Activated CD4-positive, alpha-beta T cell treated with anti-CD3 and anti-CD28 coated beads, Interleukin-2, Interleukin-6, amounts not matched to agents 100 ng/mL and 50 ng/mL, durations not matched to agents 16 hours and 8 hours (primary cell): Measurements from ENCODE around the gene ZBTB7C.

Experiments used
- DNase-seq: peaks from one replicate; pipeline ENCODE4 v3.0.0-alpha.2; 2020

Gene ZBTB7C

DNA sequence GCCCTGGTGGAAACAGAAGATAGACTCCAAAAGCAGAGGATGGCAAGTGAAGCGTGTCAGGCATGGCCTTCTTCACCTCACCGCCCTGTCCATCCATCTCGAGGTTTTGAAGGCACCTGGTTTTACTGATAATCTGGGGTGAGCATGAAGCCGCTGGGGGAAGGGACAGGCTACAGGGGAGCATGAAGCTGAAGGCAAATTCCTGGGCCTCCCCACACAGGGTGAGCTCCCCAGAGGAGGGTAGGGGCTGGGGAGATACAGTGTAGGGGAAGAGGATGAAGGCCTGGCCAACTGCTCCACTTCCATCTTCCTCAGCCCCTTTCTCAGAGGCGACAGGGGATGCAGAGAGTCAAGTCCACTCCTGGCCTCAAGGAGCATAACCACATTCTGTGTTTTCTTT lies 250.5 kb downstream of the ZBTB7C start:
- DNase-seq: no peak

DNA sequence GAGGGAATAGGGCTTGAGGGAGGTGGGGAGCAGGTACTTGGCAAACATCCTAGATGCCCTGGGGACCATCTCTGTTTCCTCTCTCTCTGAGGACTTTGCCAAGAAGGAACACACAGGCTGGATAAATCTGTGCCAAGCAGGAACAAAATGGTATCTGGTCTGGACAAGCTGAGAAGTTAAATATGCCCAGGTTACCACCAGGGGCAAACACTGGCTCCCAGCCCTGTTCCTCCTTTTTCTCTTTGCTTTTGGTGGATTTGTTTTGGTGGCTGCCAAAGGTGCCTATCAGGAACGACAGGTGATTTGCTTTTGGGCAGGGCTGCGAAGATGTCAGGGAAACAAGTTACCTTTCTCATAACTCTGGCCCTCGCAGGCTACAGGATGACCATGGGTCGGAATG lies 251.2 kb downstream of the ZBTB7C start:
- no peak for DNase-seq

DNA sequence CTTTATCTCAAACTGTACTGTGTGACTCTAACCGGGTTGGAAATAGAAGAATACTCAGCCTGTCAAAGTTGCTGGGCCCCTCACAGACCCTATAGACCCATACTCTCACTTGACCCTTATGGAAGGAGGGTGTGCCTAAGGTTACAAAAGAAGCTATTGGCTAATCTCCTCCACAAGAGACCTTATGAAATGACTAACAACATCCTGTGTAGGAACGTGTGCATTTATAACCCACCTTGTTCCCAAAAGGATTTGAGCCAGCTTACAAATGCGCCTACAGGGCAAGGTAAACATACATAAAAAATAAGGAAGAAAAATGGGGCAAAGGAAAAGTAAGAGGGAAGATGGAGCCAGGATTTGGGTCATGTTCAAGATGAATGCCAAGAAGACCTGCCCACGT lies 253.3 kb downstream of the ZBTB7C start:
- DNase-seq: no peak

DNA sequence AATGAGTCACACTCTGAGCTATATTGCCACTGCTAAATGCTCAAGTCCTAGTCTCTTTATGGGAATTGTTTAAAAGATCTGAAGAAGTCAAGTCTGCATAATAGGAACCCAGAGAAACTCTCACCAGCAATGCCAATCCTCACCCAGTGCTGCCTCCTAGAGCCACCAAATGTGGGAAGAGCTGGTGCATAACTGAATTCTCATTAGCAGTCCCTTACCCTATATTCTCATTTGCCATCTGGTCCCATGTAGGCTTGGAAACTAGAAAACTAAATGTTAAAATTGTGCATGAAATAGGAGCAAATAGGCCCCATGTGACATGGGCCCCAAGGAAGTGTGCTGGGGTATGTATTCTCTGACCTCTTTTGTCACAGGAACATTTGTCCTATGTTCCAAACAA lies 254.4 kb downstream of the ZBTB7C start:
- DNase-seq: no peak

DNA sequence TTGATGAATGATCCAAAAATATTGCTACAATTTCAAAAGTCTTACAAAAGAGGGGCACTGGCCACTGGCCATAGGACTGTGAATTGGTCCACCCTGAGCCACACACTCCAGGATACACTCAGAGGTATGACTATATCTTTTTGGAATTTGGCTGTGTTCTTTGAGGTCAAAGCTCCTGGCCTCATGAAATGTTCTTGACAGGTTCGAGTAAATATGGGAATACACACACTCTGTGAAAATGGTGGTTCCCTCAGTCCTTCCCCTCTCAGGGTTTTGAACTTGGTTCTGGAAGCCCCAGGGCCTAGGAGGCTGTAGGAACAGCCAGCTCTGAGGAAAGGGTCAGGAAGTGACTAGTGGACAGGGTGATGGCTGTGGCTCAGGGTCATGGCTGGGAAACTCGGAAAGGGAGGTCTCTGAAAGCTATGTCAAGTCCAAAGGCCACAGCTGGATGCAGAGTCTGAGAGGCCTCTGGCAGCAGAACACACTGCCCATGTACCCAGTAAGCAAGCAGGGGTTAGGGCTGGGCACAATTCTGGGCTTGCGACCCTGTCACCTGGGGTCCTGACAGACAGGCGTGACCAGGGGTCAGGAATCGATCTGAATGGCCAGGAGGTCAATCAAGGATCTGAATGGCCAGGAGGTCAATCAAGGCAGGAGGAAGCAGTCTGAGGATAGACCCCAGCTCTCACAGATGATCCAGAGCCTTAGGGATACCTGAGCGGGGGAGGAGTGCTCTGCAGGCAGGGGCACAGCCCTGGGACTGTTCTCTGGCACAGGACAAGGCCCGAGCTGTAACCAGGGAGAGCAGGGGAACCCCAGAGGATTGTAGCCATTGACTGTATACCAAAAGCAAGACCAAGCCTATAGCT lies 255.3 kb downstream of the ZBTB7C start:
- no peak for DNase-seq

DNA sequence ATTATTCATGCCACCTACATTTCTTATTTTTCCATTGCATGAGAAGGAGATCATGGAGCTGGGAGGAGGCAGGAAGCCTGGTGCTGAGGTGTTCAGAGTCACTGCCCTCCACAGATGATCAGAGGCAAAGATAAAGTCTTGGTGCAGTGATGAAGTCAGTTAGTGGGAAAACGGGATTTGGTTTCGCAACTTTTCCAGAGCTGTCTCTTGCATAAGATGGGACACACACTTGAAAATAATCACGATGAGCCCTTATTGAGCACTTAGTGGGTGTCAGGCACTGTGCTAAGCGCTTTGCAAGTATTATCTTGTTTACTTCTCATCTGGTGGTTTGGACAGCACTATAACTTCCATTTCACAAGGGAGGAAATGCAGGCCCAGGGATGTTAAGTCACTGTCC lies 256.6 kb downstream of the ZBTB7C start:
- no peak for DNase-seq

DNA sequence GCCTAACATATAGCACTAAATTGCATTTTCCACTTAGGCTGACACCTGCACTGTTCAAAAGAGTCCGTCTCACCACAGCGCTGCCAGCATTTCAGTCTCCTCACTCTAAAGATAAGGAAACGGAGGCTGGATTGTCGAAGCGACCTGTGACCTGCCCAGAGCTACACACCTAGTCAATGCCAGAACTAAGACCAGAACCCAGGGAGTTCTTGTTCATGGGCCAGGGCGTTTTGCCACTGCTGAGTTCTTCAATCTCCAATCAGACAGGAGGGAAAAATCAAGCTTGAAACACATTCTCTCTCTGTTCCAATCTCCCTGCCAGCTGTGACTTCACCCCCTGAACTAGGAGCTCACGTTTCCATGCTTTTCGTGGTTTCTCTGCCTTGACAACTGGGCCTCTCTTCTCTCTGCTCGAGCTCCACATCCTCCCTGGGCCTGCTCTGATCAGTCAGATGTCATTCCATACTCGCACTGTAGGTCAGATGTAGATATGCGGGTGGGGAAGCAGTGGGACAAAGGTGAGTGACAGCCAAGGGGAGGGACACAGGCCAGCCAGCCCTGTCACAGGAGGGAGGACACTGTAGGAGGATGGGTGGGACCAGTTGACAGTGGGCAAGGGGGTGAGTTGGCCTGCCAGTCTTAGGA lies 257.6 kb downstream of the ZBTB7C start:
- DNase-seq: no peak

DNA sequence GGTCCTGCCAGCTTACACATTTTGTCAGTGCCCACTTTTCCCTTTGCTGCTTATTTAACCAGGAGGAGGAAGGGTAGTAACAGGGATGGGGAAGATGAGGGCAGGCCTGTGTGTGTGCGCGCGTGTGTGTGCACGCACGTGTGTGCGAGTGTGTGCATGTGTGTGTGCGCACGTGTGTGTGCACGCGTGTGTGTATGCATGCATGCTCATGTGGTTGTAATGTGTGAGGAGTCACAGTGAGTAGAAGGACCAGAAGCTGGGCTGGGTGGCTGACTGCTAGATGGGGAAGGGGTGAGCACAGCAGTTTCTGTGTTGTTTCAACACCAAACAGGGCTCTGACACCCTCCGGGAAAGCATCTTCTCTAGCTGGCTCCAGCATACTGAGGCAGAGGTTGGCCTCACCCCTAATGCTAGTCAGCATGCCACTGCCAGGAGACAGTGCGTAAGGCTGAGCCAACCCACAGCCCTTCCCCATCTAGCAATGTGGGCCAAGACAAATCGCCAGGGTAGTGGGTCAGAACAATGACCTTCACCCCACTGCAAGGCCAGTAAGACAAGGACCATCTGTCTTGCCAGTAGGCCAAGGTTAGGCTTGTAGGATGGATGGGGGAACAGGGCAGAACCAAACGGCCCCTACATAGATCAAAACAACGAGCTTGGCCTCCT lies 260.0 kb downstream of the ZBTB7C start:
- no peak for DNase-seq

DNA sequence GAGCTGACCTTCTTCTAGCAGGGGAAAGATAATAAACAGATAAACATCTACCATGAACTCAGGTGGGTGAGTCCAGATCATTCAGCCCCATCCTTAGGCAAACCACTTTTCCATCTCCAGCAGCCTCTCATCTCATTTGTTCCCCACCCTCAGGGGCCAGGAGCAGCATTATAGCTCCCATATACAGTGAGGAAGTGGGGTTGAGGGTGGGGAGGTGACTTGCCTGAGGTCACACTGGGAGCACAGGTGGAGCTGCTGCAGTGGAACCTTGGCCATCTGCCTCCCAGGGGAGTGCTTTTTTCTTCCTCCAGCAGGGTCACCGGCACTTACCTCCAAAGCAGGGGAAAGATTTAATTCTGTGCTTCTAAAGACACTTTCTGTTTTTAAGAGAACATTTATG lies 266.2 kb downstream of the ZBTB7C start:
- DNase-seq: no peak

DNA sequence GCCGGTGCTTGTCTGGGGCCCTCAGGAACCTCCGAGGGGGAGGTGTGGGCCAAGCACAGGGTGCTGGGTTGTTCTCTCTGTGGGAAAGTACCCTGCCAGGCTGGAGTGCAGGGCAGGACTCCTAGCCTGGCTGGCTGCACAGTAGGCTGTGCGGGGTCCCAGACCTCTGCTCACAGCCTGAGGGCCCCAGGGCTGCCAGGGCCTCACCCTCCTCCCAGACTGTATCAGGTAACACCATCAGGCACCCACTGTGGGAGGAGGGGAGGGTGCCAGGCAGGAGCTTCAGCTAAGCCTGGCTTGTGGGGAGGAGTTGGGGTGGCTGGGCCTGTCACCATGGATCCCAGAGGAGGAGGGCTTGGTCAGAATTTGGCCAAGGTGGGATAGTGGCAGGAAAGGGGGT lies 266.8 kb downstream of the ZBTB7C start:
- no peak for DNase-seq

DNA sequence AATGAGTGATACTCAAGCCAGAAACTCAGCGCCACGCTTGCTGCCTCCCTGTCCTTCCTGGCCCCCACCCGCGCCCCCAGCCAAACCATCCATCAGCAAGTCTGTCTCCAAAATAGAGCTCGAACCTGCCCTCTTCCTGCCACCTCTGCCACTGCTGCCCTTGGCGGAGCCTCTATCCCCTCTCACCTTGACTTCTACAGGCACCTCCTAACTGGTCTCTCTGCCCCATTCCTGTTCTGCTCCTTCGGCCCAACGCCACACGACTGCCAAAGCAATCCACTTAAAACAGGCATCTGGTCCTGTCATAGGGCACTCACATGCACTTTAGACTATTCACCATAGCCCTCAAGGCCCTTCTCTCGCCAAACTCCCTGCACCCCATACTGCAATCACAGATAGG lies 268.5 kb downstream of the ZBTB7C start:
- DNase-seq: no peak

DNA sequence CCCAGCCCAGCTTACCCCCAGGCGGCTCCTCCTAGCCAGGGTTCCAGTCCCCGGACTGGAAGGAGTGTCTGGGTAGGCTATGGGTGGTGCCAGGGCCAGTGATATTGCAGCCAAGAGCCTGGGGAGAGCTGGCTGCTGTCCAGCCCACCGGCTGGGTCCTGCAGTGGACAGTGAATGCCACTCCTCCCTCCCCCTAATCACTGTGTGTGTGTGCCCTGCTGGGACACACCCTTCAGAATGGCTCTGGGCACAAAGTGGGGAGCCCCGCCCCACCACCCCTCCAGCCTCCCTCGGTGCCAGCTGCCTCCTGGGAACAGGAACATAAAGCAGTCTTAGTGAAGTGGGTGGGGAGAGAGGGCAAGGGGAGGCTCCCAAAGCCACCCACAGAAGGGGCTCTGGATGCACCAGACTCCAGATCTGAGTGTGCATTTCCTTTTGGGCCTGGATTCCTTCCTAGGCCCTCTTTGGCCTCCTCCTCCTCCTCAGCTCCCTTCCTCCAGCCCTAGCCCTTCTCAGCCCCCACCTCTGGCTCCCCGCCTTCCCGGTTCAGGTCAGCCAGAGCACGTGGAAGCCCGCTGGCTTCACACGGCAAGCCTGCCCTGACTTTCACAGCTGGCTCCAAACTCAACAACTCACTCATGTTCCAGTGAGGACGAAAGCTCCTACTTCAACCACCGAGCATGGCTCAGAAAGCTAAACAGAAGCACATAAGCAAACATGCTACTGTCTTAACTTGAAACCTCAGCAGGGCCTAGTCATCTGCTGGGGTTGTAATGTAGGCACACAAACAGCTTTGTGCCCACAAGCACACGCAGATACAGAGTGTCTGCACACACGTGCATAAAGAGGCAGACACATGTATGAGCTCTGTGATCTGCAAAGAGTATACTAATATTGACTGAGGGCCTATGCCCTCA lies 269.5 kb downstream of the ZBTB7C start:
- no peak for DNase-seq

DNA sequence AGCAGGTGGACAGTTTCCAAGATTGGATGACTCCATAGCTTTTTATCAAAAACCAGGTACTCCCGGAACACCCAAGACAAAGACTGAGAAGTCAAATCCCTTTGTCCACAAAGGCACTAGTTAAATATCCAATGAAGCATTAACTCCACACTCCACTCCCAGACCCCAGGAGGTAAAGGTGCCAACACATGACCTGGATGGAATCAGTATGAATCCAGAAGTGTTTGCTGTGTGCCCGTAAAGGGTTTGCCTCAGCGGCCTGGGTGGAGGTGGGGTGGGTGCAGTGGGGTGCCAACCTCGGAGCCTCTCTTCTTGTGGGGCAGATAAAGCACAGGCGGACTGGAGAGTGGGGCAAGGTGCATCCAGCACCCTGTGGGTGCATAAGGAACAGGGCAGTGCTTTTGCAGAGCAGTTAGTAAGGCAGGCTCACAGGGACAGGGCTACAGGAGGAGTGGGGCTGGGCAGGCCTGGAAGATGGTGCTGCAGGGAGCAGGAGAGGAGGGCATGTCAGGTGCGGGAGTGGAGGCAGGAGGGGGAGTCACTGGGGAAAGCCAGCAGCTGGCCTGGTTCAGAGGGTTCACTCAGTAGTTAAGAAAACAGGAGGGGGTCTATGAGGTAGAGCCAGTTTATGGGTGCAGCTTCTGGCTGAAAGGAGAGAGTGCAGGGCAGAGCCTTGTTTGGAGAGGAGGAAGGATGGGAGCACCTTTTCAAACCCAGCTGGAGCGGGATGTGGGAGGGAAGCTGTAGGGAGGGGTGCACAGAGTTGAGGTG lies 270.3 kb downstream of the ZBTB7C start:
- no peak for DNase-seq

DNA sequence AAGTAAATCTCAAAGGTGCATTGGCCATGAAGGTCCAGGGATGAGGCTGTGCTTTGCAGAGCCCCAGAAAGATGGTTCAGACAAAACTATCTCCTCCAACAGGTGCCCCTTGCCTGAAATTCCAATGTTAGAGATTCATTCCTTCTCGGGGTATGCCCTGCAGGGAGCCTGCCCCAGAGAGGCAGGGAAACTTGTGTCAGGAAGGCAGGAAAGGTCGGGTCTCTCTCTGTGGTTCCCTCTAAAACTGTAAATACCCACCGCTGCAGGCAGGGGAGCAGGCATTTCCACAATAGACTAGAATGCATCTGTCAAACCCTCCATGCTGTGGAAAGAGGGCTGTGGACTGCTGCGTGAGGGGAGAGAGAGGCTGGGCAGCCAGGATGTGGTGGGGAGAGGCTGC lies 271.0 kb downstream of the ZBTB7C start:
- no peak for DNase-seq

DNA sequence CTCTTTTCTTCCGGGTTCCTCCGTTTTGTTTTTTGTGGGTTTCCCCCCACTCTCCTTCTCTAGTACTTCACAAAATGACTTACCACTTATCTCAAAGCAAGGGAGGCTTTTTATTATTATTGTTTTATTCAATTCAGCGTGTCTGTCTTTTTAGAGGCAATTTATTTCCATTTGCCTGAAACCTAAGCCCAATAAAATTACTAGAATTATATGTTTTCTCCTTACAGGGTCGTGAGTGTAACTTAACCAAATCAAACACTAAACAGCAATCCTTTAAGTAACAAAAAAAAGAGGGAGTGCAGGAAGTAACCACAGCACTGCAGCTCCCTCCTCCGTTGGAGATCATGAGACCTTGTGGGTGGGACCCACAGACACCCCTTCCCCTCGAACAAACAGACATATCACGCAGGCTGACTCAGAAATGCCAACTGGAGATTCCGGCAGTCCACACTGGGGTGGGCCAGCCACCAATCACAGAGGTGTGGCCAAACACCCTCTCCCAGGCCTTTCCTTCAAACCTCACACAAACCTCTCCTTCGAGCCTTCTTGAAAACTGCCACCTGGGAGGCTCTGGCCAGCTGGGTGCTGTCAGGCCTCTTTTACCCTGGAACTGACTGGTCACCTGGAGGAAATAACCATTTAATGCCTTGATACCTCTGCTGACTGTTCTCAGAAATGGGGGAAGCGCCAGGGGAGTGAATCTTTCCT lies 271.7 kb downstream of the ZBTB7C start:
- DNase-seq: no peak

DNA sequence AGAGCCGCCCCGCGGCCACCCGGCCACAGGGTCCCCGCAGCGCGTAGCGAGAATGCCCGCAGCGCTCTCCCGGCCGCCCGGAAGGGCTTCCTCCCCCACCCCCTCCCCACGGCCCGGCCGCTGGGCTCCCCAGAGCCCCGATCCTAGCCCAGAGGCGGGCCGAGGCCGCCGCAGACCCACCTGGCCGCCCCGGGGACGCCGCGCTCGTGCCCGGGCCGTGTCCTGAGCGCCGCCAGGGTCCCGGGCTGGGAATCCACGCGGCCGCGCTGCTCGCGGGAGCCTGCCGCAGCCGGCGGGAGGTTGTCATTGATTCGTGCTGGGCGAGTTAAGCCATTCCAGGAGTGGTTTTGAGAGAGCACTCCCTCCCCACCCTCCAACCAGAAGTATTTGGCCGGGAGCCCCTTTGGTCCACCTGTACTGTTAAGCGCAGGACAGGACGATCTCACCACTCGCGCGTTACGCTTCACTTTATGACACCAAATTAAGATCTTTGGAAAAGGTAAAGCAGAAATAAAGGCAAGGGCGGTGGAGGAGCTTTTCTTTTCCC lies 272.3 kb downstream of the ZBTB7C start:
- no peak for DNase-seq

DNA sequence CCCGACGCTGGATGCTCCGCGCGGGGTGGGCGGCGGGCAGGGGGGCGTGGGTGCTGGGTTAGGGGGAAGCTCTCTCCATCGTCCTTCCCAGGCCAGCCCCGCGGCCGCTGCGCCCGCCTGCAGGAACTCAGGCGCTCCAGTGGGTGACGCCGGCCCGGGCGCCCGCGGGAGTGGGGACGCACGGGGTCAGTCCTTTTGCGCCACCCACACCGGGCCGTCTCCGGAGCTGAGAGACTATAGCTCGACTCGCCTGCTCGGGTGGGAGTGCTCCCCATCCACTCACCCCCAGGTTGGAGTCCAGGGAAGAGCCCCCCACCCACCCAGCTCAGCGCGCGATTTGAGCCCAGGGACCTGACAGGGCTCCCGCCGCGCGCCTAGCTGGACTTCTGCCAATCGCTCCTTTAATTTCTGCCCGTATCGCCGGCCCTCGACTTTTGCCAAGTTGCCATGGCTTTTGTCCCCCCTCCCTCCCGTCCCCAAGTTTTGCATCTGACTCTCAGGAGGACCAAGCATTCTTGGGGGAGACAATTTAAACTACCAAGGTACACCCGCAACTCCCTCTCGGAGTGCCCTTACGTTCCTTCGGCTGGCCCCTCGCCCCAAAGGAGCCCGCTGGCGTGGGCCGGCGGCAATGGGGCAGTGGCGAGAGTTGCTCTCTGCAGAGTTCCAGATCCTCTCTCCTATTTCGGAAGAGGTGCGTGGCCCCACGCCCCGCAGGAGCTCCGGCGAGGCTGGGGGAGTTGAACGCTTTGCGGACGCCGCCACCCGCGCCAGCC lies 272.9 kb downstream of the ZBTB7C start:
- no peak for DNase-seq

DNA sequence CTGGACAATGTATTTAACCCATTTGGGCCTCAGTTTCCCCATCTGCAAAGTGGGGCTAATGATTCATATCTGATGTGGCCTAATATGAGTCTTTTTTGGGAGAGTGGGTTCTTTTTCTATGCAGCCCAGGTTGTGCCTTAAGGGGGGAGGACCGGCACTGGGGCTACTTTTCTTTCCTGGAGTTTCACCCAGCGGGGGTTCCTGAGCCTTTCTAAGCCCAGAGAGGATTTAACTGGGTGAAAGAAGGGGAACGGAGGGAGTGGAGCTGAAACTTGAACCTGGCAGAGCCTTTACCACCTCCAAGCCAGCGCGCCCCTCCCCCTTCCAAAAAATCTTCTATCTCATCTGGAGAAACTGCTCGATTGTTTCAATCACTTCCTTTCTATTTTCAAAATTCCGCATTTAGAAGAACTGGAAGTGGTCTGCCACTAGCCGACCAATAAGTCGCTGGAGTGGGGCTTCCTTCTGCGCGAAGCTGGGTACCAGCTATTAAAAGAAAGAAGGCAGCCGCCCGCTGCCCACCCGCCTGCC lies 273.7 kb downstream of the ZBTB7C start:
- no peak for DNase-seq

DNA sequence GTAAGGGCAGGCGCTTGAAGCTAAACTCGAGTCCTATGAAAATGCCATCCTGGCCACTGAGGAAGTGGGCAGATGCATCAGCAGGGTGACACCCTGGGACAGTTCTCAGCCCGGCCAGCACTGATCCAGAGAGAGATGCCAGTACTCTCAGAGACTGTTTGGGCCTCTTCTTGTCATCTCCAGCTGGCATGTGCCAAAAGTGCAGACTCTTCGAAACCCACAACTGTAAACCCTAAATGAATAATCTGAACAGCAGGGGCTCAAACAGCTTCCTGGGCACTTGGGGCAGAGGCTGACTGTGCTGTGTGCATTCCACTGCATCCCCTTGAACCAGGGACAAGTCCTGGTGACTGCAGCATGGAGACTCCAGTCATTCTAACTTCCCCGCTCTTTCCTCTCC lies 274.6 kb downstream of the ZBTB7C start:
- DNase-seq: no peak

DNA sequence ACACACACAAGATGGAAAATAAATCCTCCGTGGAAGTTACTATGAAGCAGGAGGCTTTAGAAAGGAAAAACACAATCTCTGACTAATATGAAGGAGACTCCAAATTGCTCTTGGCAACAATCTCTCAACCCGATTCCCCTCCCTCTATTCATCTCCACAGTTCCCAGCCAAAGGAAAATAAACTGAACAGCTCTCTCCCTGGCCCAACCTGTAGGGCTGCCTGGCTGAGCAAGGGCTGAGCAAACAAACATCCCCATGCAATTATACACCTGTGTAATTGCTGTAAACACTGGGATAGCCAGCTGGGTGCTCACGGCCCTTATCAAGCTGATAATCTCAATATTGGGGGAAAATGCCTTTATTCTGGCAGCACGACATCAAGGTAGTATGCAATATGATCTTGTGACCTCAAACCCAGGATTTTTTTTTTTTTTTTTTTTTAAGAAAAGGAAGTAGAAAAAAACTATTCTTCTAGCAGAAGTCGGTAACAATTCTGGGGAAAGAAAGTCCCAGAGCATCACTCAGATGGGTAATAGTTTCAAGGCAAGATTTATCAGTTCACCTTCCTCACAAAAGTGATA lies 275.4 kb downstream of the ZBTB7C start:
- no peak for DNase-seq
